ENCODE measurements around the gene BST1.

The BST1 gene

DNA sequence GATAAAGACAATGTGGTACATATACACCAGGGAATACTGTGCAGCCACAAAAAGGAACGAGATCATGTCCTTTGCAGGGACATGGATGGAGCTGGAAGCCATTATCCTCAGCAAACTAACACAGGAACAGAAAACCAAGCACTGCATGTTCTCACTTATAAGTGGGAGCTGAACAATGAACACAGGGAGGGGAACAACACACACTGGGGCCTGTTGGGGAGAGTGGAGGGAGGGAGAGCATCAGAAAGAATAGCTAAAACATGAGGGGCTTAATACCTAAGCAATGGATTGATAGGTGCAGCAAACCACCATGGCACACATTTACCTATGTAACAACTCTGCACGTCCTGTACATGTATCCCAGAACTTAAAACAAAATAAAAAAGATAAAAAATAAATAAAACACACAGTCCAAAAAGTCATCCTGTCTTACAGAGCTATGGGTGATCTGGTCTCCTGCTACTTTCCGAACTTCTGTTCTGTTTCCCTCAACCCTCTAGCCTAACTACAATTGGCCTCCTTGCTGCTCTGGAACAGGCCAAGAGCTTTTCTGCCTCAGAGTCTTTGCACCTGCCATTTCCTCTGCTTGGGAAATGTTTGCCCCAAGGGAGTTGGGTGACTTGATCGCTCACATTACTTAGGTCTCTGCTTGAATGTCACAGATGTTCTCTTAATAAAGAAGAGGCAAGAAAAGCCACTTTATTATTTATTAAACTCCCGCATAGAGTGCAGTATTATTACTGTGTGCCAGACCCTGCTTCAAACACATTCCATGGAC lies 74.2 kb downstream of the BST1 start:
- H3K9ac ChIP-seq (ENCODE audit: low read length) = peak overlapping the region; percentile 82; the same call in 1 of the 2 replicates
- peak overlapping the region; percentile 88 for H3K4me2 ChIP-seq (ENCODE audit: low read depth, low read length, poor library complexity, severe bottlenecking)
- no peaks in the 10 kb centered on the region for H4K20me1 ChIP-seq (ENCODE audit: low read depth, low read length)
- peak overlapping the region; percentile 92 for H3K27ac ChIP-seq (ENCODE audit: low read depth, low read length)
- TF ChIP-seq EZH2phosphoT487 (conservative IDR thresholded peaks at IDR 0.05; ENCODE audit: low read length) = no peak
- TF ChIP-seq, protein P1, sequence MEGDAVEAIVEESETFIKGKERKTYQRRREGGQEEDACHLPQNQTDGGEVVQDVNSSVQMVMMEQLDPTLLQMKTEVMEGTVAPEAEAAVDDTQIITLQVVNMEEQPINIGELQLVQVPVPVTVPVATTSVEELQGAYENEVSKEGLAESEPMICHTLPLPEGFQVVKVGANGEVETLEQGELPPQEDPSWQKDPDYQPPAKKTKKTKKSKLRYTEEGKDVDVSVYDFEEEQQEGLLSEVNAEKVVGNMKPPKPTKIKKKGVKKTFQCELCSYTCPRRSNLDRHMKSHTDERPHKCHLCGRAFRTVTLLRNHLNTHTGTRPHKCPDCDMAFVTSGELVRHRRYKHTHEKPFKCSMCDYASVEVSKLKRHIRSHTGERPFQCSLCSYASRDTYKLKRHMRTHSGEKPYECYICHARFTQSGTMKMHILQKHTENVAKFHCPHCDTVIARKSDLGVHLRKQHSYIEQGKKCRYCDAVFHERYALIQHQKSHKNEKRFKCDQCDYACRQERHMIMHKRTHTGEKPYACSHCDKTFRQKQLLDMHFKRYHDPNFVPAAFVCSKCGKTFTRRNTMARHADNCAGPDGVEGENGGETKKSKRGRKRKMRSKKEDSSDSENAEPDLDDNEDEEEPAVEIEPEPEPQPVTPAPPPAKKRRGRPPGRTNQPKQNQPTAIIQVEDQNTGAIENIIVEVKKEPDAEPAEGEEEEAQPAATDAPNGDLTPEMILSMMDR (IDR thresholded peaks at IDR 0.05; ENCODE audit: insufficient read depth, low read length, poor library complexity, severe bottlenecking) = no peak
- H3K9me3 ChIP-seq (ENCODE audit: insufficient read depth, low read length) = no peaks in the 10 kb centered on the region
- H2AFZ ChIP-seq (ENCODE audit: low read depth, low read length, severe bottlenecking) = no peak overlapping the region
- H3K4me3 ChIP-seq (ENCODE audit: insufficient read depth, low read length, poor library complexity, severe bottlenecking) = peak overlapping the region; percentile 73
- peaks cover 22% of the 10 kb centered on the region for H3K36me3 ChIP-seq (ENCODE audit: low read length)
- H3F3A ChIP-seq (ENCODE audit: insufficient read depth) = peaks cover 34% of the 10 kb centered on the region
- no peaks in the 10 kb centered on the region for H3K9me2 ChIP-seq (replicated peaks; ENCODE audit: insufficient read depth, low read length)
- H3K27me3 ChIP-seq (ENCODE audit: low read length) = no peaks in the 10 kb centered on the region
- H3K79me2 ChIP-seq (ENCODE audit: insufficient read depth, low read length) = peaks cover 31% of the 10 kb centered on the region

DNA sequence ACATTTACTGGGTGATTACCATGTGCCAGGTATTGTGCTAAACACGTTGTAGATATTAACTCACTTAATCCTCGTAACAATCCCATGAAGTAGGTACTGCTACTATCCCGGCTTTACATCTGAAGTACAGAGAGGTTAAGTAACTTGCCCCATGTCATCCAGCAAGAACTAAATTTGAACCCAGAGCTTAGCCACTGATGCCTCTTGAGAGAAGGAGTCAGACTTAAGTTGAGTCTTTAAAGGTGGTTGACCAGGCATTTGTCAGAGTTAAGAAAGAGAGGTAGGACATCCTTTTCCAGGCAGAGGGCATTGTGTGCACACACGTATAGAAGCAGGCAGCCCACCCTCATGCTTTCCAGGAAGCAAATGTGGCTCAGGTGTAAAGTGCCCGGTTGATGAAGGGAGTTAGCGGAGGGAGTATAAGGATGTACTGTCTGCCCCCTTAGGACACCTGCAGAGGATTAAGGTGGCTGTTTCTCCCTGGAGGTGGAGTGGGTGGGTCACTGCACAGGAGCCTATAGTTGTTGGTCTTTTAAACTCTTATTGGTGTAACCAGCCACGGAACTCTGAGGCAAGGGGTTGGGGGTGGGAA lies 74.9 kb downstream of the BST1 start:
- Histone ChIP-seq H3K9me3 (ENCODE audit: insufficient read depth, low read length) (no peaks in the 10 kb centered on the region), H4K20me1 (ENCODE audit: low read depth, low read length) (no peaks in the 10 kb centered on the region), H3K79me2 (ENCODE audit: insufficient read depth, low read length) (peaks cover 39% of the 10 kb centered on the region), H3K9ac (ENCODE audit: low read length) (peak overlapping the region; percentile 82), H3K9me2 (replicated peaks; ENCODE audit: insufficient read depth, low read length) (no peaks in the 10 kb centered on the region), H3K27ac (ENCODE audit: low read depth, low read length) (peak overlapping the region; percentile 92), H3F3A (ENCODE audit: insufficient read depth) (peaks cover 42% of the 10 kb centered on the region), H3K4me3 (ENCODE audit: insufficient read depth, low read length, poor library complexity, severe bottlenecking) (peak overlapping the region; percentile 73), H3K36me3 (ENCODE audit: low read length) (peaks cover 29% of the 10 kb centered on the region), H3K4me2 (ENCODE audit: low read depth, low read length, poor library complexity, severe bottlenecking) (peak overlapping the region; percentile 88), H3K27me3 (ENCODE audit: low read length) (no peaks in the 10 kb centered on the region), H2AFZ (ENCODE audit: low read depth, low read length, severe bottlenecking) (no peak overlapping the region)
- TF ChIP-seq, protein P1 (IDR thresholded peaks at IDR 0.05; ENCODE audit: insufficient read depth, low read length, poor library complexity, severe bottlenecking) = no peak
- TF ChIP-seq EZH2phosphoT487 (conservative IDR thresholded peaks at IDR 0.05; ENCODE audit: low read length) = no peak

DNA sequence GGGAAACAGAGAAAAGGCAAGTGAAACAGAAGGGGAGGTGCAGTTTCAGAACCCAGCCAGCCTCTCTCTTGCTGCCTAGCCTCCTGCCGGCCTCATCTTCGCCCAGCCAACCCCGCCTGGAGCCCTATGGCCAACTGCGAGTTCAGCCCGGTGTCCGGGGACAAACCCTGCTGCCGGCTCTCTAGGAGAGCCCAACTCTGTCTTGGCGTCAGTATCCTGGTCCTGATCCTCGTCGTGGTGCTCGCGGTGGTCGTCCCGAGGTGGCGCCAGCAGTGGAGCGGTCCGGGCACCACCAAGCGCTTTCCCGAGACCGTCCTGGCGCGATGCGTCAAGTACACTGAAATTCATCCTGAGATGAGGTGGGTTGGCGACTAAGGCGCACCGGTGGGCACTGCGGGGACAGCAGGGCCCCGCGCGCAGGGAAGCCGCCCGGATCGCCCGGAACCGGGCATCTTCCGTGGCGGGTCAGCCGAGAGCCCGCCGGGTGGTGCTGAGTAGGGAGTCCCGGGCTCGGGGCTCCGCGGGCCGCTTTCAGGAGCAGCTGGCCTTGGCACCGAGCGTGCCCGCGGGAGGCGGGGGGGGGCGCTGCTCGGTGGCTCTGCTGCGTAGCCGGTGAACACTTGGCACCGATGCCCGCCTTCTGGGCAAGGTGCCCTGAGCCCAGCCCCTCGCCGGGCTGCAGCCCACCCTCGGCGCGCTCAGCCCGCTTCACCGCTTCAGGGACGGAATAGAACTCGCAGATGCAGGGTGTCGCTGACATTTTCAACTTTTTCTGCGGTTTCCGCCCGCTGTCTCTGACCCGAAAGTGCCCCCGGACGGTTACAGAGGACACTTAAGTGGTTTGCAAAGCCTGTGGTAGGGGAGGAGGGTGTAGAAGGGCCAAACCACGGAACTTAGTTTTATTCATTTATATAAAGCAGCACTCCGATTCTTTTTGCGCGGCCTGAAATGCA lies 75.7 kb downstream of the BST1 start, which contains the start of gene CD38:
Gene CD38, plus strand, starts transcription at position 40 of the 953 bp plus-strand sequence. Its CDS starts 87 bp downstream, at position 127.
- H4K20me1 ChIP-seq (ENCODE audit: low read depth, low read length) = no peaks in the 10 kb centered on the region
- H3K9me2 ChIP-seq (replicated peaks; ENCODE audit: insufficient read depth, low read length) = no peaks in the 10 kb centered on the region
- peaks cover 49% of the 10 kb centered on the region for H3F3A ChIP-seq (ENCODE audit: insufficient read depth)
- H3K27ac ChIP-seq (ENCODE audit: low read depth, low read length) = peak within 1 kb of the TSS; percentile 92
- H3K9me3 ChIP-seq (ENCODE audit: insufficient read depth, low read length) = no peaks in the 10 kb centered on the region
- peak within 1 kb of the TSS; percentile 82 for H3K9ac ChIP-seq (ENCODE audit: low read length)
- H3K4me2 ChIP-seq (ENCODE audit: low read depth, low read length, poor library complexity, severe bottlenecking) = peak within 1 kb of the TSS; percentile 88
- no peak within 1 kb of the TSS for H2AFZ ChIP-seq (ENCODE audit: low read depth, low read length, severe bottlenecking)
- H3K4me3 ChIP-seq (ENCODE audit: insufficient read depth, low read length, poor library complexity, severe bottlenecking) = peak within 1 kb of the TSS; percentile 73
- no peaks in the 10 kb centered on the region for H3K27me3 ChIP-seq (ENCODE audit: low read length)
- TF ChIP-seq, protein P1 (IDR thresholded peaks at IDR 0.05; ENCODE audit: insufficient read depth, low read length, poor library complexity, severe bottlenecking) = no peak
- no peak for TF ChIP-seq EZH2phosphoT487 (conservative IDR thresholded peaks at IDR 0.05; ENCODE audit: low read length)
- H3K79me2 ChIP-seq (ENCODE audit: insufficient read depth, low read length) = peaks cover 46% of the 10 kb centered on the region
- peaks cover 36% of the 10 kb centered on the region for H3K36me3 ChIP-seq (ENCODE audit: low read length)
